Measurements from ENCODE around the gene TRIOBP.
A peak's percentile ranks its signal among the peaks of the same experiment; 100 is the strongest.

The TRIOBP gene

GRCh38 chr22:37752189-37753087, 55.6 kb downstream of the TRIOBP start:
- peak; percentile 87 for DNase-seq

DNA sequence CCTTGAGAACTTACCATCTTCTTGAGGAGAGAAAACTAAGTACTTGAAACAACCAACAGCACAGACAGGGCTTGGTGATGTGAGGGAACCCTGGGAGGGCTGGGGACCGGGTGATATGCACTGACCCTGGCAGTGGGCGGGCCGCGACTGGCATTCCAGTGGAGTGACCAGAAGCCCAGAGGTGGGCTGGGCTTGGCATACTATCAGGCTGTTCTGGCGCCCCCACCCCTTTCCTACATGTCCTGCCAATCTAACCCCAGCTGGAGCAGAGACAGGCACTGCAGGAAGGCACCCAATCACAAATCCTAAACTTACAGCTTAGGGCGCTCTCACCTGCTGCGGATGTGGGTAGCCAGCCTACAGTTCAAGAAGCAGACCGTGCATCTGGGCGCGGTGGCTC, 56.9 kb downstream of the TRIOBP start:
- no peak for DNase-seq

GRCh38 chr22:37757663-37758062, 60.8 kb downstream of the TRIOBP start:
- DNase-seq: no peak

DNA sequence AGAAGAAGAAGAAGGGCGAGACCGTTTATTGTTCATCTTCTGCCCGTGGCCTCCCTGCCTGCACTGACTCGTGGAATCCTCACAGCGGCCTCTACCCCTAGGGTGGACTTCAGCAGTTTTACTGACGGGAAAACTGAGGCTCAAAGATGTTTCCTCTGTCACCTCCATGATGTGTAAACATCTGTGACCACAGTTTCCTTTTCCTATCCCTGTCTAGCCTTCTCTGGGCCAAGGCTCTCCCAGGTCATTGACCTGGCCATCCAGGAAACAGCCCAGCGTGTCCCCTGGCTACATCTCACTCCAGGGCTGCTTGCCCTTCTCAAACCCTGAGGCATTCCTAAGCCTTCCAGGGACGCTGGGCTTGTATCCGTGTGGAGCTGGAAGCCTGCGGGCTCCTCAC, 61.8 kb downstream of the TRIOBP start:
- no peak for DNase-seq

GRCh38 chr22:37759281-37759680, 62.4 kb downstream of the TRIOBP start:
- no peak for DNase-seq

GRCh38 chr22:37760152-37760551, 63.3 kb downstream of the TRIOBP start:
- DNase-seq: no peak

DNA sequence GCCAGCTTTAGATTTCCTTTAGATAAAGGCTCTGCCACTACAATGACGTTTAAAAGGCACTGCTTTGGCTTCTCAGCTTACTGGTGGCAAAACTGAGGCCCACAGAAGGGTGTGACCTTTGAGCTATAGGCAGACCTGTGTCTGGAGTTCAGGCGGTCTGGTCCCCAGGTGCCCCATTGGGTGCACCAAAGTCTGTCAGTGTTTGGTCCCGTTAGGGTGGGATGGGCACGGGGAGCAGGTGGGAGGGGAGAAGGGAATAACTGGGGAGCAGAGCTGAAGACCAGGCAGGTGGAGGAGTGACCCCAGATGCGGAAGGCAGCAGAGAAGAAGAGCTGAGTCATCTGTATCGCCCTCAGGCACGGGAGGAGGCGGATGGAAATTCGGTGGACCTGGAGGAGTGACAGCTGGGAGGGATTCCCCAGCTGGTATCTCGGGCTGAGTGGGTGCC, 65.6 kb downstream of the TRIOBP start:
- no peak for DNase-seq

GRCh38 chr22:37763012-37763411, 66.2 kb downstream of the TRIOBP start:
- no peak for DNase-seq

GRCh38 chr22:37763652-37764051, 66.8 kb downstream of the TRIOBP start:
- DNase-seq: no peak

- no peak for DNase-seq
Observed at GRCh38 chr22:37764622-37765021, 67.8 kb downstream of the TRIOBP start.

- no peak for DNase-seq
Observed at GRCh38 chr22:37765498-37765897, 68.7 kb downstream of the TRIOBP start.

DNA sequence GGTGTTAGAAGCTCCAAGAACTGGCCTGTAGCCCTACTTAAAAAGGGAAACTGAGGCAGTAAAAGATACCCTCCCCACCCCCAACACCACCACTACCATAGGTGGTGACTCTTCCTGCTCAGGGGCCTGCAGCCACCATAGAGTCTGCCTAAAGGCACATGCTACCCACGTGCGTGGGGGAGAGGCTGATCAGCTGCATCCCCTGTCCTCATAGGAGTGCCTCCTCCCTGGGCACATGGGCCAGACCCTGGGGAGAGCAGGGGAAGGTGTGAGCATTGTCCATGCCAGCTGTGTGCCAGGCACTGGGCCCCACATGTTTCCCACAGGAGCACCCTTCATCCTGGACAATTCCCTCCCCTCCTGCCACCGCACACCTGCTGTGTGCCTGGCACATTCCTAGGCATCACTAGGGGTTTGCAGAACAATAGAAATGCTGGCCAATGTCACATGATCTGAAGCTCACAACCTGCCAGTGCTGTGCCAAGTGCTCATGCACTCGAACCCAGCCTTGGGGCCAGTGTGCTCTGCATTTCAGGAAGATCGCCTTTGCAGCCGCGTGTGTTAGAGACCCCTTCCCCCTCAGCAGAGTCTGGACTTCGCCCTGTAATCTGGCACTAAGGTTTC, 69.2 kb downstream of the TRIOBP start:
- no peak for DNase-seq

DNA sequence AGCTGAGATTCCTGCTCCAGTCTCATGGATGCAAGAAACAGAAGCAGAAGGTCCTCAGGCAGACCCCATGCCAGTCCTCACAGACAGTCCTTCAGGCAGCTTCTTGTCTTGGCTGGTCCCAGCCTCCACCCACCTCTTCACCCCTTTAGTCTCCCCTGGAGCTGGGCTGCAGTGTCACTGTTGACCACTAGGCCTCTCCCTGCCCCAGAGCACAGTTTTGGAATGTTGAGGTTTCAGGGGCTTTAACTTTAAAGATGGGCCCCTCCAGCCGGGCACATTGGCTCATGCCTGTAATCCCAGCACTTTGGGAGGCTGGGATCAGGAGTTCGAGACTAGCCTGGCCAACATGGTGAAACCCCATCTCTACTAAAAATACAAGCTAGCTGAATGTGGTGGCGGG, 71.4 kb downstream of the TRIOBP start:
- no peak for DNase-seq

DNA sequence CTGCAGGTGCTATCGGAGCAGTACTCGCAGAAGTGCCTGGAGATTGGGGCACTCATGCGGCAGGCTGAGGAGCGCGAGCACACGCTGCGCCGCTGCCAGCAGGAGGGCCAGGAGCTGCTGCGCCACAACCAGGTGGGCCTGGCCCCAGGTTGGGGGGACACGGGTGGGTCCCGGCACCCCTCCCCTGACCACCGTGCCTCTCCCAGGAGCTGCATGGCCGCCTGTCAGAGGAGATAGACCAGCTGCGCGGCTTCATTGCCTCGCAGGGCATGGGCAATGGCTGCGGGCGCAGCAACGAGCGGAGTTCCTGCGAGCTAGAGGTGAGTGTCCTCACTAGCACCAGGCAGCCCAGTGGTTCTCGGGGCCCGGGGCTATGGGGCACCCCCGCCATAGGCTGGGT, 72.2 kb downstream of the TRIOBP start:
- DNase-seq: no peak

- no peak for DNase-seq
Observed at GRCh38 chr22:37771081-37771480, 74.2 kb downstream of the TRIOBP start.

DNA sequence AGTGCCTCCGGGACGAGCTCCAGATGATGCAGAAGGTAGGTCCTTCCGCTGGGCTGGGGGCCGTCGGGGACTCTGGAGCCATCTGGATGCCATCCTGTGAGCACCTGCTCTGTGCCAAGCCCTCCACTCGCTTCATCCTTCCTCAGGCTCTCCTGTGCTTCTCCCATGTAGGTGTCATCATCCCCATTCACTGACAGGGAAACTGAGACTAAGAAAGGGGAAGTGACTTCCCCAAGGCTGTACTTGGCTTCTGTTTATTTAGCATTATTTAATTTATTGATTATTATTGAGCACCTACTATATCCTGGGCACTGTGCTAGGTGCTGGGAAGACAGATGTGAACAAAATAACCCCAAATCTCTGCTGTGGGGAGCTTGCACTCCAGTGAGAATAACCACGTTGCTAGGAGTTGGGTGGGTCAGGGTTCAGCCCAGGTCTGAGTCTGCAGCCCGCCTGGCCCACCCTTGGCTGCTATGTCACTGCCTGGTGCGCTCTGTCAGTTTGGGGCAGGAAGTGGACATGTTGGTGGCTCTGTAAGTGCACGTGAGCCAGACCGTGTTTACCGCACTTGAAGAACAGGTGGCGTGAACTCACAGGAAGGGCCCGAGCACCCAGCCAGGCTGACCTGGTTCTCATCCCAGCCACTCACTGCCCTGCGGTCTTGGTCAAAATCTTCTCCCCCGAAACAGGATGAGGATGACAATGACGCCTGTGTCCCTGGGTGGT, 75.0 kb downstream of the TRIOBP start:
- no peak for DNase-seq

- no peak for DNase-seq
Observed at GRCh38 chr22:37774728-37775127, 77.9 kb downstream of the TRIOBP start.

DNA sequence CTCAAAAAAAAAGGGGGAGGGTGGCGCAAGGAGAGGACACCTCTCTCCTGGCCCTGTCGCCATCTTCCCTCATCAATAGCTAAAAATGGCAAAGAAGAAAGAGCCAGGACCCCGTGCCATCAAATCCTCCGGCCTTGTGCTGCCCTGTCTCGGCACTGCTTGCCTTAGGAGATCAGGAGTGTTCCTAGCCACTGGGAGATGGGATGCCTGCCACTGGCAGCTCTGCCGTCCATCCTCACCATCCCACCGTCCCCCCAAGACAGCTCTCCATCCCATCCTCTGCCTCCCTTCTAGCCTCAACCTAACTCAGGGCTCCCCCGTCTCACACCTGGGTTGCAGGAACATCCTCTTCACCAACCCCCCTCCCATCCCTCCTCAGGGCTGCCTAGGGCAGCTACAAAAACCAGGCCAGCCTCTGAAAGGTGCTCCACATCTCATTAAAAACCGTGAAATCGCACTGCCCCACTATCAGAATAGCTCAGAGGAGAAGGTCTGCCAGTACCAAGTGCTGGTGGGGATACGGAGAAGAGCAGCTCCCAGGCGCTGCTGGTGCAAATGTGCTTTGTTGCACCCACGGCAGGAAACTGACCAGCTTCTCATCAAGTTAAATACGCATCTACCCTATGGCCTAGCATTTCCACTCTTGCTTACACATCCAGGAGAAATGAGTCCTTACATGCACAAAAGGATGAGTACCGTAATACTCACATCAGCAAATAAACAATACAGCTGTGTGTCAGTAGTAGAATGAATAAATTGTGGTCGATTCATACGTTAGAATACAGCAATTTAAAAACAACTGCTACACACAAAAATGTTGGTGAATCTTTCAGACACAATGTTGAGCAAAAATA, 79.2 kb downstream of the TRIOBP start:
- no peak for DNase-seq

DNA sequence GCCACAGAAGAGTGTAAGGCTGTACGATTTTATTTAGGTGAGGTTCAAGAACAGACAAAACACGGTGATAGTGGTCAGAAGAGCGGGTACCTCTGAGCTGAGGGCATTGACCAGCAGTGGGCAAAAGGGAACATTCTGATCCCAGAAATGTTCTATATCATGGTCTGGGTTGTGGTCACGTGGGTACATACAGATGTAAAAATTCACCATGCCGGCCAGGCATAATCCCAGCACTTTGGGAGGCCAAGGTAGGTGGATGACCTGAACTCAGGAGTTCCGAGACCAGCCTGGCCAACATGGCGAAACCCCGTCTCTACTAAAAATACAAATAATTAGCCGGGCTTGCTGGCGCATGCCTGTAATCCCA, 79.8 kb downstream of the TRIOBP start:
- DNase-seq: no peak

DNA sequence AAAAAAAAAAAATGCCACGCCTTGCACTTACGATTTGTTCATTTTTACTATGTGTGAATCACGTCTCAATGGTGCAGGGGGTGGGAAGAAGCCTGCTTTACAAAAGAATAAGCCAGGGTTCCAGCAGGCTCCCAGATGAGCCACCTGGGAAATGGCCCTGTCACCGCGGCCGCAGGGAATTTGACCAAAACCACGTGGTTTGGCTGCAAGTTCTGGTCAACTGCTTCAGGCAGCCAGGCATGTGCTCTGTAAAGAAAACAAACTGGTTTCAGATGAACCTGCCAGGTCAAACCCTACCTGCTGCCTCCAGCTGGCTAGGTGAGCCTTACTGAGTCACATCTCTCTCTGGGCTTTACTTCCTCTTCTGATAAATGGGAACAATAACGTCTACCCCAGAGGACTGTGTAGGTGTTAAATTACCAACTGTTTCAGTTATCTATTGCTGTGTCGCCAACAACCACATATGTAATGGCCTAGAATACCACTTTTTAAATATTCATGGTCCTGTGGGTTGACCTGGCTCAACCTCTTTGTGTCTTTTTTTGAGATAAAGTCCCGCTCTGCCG, 80.4 kb downstream of the TRIOBP start:
- DNase-seq: no peak

DNA sequence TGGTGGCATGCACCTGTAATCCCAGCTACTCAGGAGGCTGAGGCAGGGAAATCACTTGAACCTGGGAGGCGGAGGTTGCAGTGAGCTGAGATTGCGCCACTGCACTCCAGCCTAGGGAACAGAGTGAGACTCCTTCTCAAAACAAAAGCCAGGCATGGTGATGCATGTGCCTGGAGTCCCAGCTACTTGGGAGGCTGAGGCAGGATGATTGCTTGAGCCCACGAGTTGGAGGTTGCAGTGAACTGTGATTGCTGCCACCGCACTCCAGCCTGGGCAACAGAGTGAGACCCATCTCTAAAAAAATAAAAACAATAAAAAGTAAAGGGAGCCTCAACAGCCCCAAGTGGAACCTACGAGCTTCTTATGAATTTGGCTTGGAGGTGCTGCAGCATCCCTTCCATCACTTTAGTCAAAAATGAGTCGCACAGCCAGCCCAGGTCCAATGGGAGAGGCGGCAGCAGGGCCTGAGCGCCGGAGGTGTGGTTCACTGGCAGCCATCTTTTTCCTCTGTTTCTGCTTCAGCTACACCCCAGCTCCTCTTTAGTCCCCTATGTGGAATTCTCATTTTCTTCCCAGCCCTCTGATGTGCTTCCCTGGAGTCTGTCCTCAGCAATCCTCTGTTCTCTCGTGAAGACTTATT, 81.6 kb downstream of the TRIOBP start:
- DNase-seq: no peak
